Endothelial cell of umbilical vein (primary cell): ENCODE measurements around the gene STOM. TPM values are rescaled to one million over a fixed set of nuclear protein-coding genes. Genes with fewer than 3 reads are reported as not detected.
"Not testable (repeated sequence)": the region's sequence is repeated elsewhere in the genome, so short reads cannot be mapped to it uniquely, and the experiment has no call there.

Source experiments
- BruUV-seq: library from RNA; stranded (reverse); fragments of 400-500 nt; replicated peaks from 2 replicates; lab custom pipeline; 2021; lab: Mats Ljungman, UMichigan
- CTCF ChIA-PET: fragments of 300-600, 350-600 bp; sonication (Branson Sonifier 250); formaldehyde crosslinking; loops from one replicate; lab custom pipeline; 2021; ENCODE audit warnings: antibody characterized with exemption, inconsistent platforms; lab: Charles Lee
- POLR2A ChIA-PET: fragments of 300-600, 350-600 bp; sonication (Branson Sonifier 250); formaldehyde crosslinking; loops from one replicate; lab custom pipeline; 2021; ENCODE audit warnings: antibody characterized with exemption, inconsistent platforms; lab: Charles Lee
- DNase-seq: peaks from one replicate; pipeline ENCODE4 v3.0.0-alpha.2; 2011; ENCODE audit warnings: low read depth, low spot score
- FAIRE-seq: peaks from 2 replicates; lab custom pipeline; 2011; peaks lifted over from hg19 to GRCh38; lab: Jason Lieb, UNC
- H2AFZ ChIP-seq: 2 replicates; pipeline ENCODE4 v1.6.0; 2012; ENCODE audit warnings: low read depth, low read length, control low read depth, inconsistent platforms
- H3K27ac ChIP-seq: 2 replicates; pipeline ENCODE4 v1.5.1; 2011; ENCODE audit warnings: low read depth, mild to moderate bottlenecking, control low read depth, low read length, moderate library complexity; ENCODE audit not compliant: insufficient read depth
- H3K27me3 ChIP-seq, 2 experiments: 2 replicates each; pipeline versions ENCODE4 v1.6.0 to v1.6.1; 2011; ENCODE audit warnings: low read length in 2 of 2, mixed read lengths in 1 of 2; ENCODE audit not compliant: control insufficient read depth in 2 of 2, insufficient read depth in 2 of 2
- H3K36me3 ChIP-seq, 2 experiments: 2 replicates in 1 of 2; 3 replicates in 1 of 2; pipeline ENCODE4 v1.5.1; 2011; ENCODE audit warnings: low read length in 2 of 2, mild to moderate bottlenecking in 1 of 2, moderate library complexity in 1 of 2; ENCODE audit not compliant: control insufficient read depth in 2 of 2, insufficient read depth in 2 of 2; ENCODE audit errors: extremely low read depth in 1 of 2
- H3K4me1 ChIP-seq: 3 replicates; pipeline ENCODE4 v1.5.1; 2011; ENCODE audit warnings: mild to moderate bottlenecking, low read length; ENCODE audit not compliant: control insufficient read depth, insufficient read depth; ENCODE audit errors: extremely low read depth
- H3K4me2 ChIP-seq: 2 replicates; pipeline ENCODE4 v1.6.1; 2011; ENCODE audit warnings: low read length, control low read depth, mixed read lengths; ENCODE audit not compliant: insufficient read depth
- H3K4me3 ChIP-seq, 3 experiments: fragments of 200-600 bp in 1 of 3; sonication (generic), shearing (Covaris generic) in 1 of 3; replicated peaks in 1 of 3; 2 replicates each; pipeline ENCODE4 v1.5.1; 2011 to 2016; ENCODE audit warnings: control low read depth in 3 of 3, low read length in 3 of 3, mild to moderate bottlenecking in 2 of 3, inconsistent platforms in 1 of 3, low read depth in 1 of 3, moderate library complexity in 1 of 3; ENCODE audit not compliant: insufficient read depth in 1 of 3
- H3K79me2 ChIP-seq: 2 replicates; pipeline ENCODE4 v1.6.0; 2012; ENCODE audit warnings: low read length, inconsistent platforms; ENCODE audit not compliant: control insufficient read depth, insufficient read depth
- H3K9ac ChIP-seq: replicated peaks from 2 replicates; pipeline ENCODE3; 2011; ENCODE audit warnings: low read length, control low read depth; ENCODE audit not compliant: insufficient read depth; ENCODE audit errors: extremely low read depth
- H3K9me1 ChIP-seq: replicated peaks from 3 replicates; pipeline ENCODE4 v1.6.0; 2011; ENCODE audit warnings: mild to moderate bottlenecking, low read length; ENCODE audit not compliant: control insufficient read depth, insufficient read depth; ENCODE audit errors: extremely low read depth
- H3K9me3 ChIP-seq: replicated peaks from 2 replicates; pipeline ENCODE4 v1.5.1; 2012; ENCODE audit warnings: low read length, inconsistent platforms; ENCODE audit not compliant: control insufficient read depth, insufficient read depth
- H4K20me1 ChIP-seq: replicated peaks from 2 replicates; pipeline ENCODE3; 2011; ENCODE audit warnings: mild to moderate bottlenecking, low read length; ENCODE audit not compliant: control insufficient read depth, insufficient read depth; ENCODE audit errors: extremely low read depth
- EZH2 ChIP-seq: IDR thresholded peaks from 2 replicates; pipeline ENCODE4 v1.6.1; 2012; ENCODE audit warnings: borderline replicate concordance, low read depth, mild to moderate bottlenecking, moderate library complexity, low read length, inconsistent platforms; ENCODE audit not compliant: severe bottlenecking
- FOS ChIP-seq: IDR thresholded peaks from 2 replicates; pipeline ENCODE4 v1.6.1; 2011; ENCODE audit warnings: mild to moderate bottlenecking, low read length, moderate library complexity, borderline replicate concordance; ENCODE audit not compliant: insufficient read depth
- JUN ChIP-seq: IDR thresholded peaks from 2 replicates; pipeline ENCODE4 v1.6.1; 2011; ENCODE audit warnings: borderline replicate concordance, low read depth; ENCODE audit not compliant: insufficient read length, insufficient read depth
- MYC ChIP-seq: IDR thresholded peaks from one replicate; pipeline ENCODE4 v1.6.1; 2011; ENCODE audit warnings: mild to moderate bottlenecking, low read depth, low read length
- POLR2A ChIP-seq: IDR thresholded peaks from 2 replicates; pipeline ENCODE4 v1.6.1; 2012; ENCODE audit warnings: low read depth, mild to moderate bottlenecking, control low read depth, low read length
- POLR2AphosphoS5 ChIP-seq: IDR thresholded peaks from 2 replicates; pipeline ENCODE4 v1.6.1; 2012; ENCODE audit warnings: low read depth, mild to moderate bottlenecking, control low read depth, low read length, moderate library complexity; ENCODE audit not compliant: insufficient read depth
- dilution Hi-C: fragments of 300-500 bp; cut with MboI; formaldehyde crosslinking; loops from one replicate; pipeline ENCODE4 v1.15.0; 2019; ENCODE audit warnings: low sequenced_read_pairs; ENCODE audit not compliant: extremely low pct_ligation_motif_present
- intact Hi-C: fragments of 100-400 bp; cut with micrococcal nuclease; formaldehyde crosslinking; loops from one replicate; pipeline ENCODE4 v1.10.0; 2022
- polyA plus RNA-seq, 4 experiments: library from polyadenylated mRNA; depleted of rRNA in 3 of 4; stranded (reverse) in 3 of 4; unstranded in 1 of 4; fragments of >200 nt; gene quantifications; 2 replicates each; pipeline versions ENCODE4 v1.2.1 to v1.2.3, GENCODE V29; 2011 to 2012; ENCODE audit warnings: missing spikeins in 1 of 4
- total RNA-seq: library from RNA; stranded (reverse); gene quantifications from 2 replicates; pipeline ENCODE4 v1.2.3, GENCODE V29; 2021
- TF ChIP-seq, protein P1 (sequence below), 2 donors: IDR thresholded peaks; 1 replicate in 1 of 2; 2 replicates in 1 of 2; pipeline ENCODE4 v1.5.1; 2011; ENCODE audit warnings: low read length in 2 of 2, mild to moderate bottlenecking in 2 of 2, moderate library complexity in 2 of 2, control low read depth in 1 of 2, inconsistent platforms in 1 of 2, low read depth in 1 of 2; ENCODE audit not compliant: insufficient read depth in 1 of 2; ENCODE audit errors: extremely low read depth in 1 of 2

Gene STOM
- total and polyA plus RNA-seq, 2 donors (not counting 3 experiments of a cell fraction or from before 2014, with no cell fraction given), result 153 to 170 TPM

DNA sequence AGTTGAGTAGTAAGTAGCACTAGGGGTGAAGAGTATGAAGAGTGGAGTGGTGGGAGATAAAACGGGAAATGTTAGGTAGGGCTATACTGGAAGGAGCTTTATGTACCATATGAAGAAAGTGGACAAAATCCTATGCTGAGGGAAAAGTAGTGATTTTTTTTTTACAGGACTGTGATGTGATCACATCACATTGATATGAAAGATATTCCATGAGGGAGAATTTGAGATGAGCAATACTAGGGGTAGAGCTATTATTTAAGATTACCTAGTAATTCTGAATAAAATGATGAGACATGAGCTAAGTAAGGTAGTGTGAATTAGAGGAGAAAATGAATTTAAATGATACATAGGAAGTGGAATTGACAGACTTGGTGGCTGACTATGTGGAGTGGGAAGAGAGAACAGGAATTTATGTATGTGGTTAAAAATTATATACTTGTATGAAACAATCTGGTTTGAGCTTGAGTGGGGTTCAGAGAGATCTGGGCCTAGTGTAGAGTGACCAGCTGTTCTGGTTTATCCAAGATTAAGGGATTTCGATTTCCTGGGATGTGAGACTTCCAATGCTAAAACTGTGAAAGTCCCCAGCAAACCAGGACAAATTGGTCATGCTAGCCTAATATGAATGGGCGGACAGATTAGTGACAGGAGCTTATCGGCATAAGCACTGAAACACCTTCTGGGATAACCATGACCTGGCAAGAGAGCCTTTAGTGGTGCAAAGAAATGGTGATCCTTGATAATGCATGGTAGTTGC is 29.3 kb upstream of the STOM start:
- Histone ChIP-seq H3K4me1 (peaks cover 27% of the 10 kb centered on the region), H3K9me1 (no peaks in the 10 kb centered on the region), H4K20me1 (no peaks in the 10 kb centered on the region), H3K9me3 (no peaks in the 10 kb centered on the region), H3K9ac (peak overlapping the region; percentile 24), H3K27me3 (no peaks in the 10 kb centered on the region), H3K27ac (peak overlapping the region; percentile 62), H3K4me2 (no peak overlapping the region), H3K4me3 (no peak overlapping the region), H3K79me2 (no peaks in the 10 kb centered on the region), H2AFZ (no peak overlapping the region), H3K36me3 (no peaks in the 10 kb centered on the region)
- intact Hi-C loops, result loop anchor here (10.0 kb wide), 1 partner anchor 655 kb away; no protein-coding TSS in a partner anchor
- dilution Hi-C loops, result no loop called here
- no TSS peak for BruUV-seq
- TF ChIP-seq, protein P1, sequence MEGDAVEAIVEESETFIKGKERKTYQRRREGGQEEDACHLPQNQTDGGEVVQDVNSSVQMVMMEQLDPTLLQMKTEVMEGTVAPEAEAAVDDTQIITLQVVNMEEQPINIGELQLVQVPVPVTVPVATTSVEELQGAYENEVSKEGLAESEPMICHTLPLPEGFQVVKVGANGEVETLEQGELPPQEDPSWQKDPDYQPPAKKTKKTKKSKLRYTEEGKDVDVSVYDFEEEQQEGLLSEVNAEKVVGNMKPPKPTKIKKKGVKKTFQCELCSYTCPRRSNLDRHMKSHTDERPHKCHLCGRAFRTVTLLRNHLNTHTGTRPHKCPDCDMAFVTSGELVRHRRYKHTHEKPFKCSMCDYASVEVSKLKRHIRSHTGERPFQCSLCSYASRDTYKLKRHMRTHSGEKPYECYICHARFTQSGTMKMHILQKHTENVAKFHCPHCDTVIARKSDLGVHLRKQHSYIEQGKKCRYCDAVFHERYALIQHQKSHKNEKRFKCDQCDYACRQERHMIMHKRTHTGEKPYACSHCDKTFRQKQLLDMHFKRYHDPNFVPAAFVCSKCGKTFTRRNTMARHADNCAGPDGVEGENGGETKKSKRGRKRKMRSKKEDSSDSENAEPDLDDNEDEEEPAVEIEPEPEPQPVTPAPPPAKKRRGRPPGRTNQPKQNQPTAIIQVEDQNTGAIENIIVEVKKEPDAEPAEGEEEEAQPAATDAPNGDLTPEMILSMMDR (IDR thresholded peaks at IDR 0.05; ENCODE audit: extremely low read depth in 1 of 2, insufficient read depth in 1 of 2, low read depth in 1 of 2, low read length in 2 of 2), result no peak
- TF ChIP-seq POLR2AphosphoS5, result no peak
- DNase-seq, result no peak
- POLR2A ChIA-PET, result no interaction called here
- CTCF ChIA-PET, result interaction anchor here (0.6 to 8.2 kb wide), 23 partner anchors 17 to 418 kb away, joined by 3 to 211 read pairs (median 5); no protein-coding TSS in a partner anchor
- FAIRE-seq, result no peak

DNA sequence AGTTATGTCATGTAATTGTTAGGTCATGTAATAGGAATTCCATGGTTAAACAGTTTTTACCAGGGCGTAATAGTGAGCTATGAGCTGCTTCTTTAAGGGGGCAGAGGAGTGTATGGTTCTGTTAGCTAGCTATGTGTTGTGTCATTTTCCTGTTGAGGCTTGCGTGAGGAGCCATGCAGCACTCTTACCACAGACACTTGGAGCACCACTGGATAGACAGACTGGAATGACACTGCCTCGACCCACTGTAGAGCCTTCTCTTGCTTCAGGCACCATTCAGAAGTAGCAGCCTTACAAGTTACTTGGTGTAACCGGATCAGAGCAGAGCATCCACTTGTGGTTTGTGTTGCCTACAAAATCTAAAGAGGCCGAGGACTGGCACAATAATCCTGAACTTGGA is 28.3 kb upstream of the STOM start:
- no peak for TF ChIP-seq POLR2A
- TF ChIP-seq MYC, result no peak
- TF ChIP-seq POLR2AphosphoS5, result peak; percentile 39
- no peak for TF ChIP-seq EZH2
- TF ChIP-seq JUN, result peak; percentile 55
- peak; percentile 63 for TF ChIP-seq FOS
- Histone ChIP-seq H3K4me1 (peaks cover 36% of the 10 kb centered on the region), H3K36me3 (no peaks in the 10 kb centered on the region), H3K27ac (peak overlapping the region; percentile 62), H3K4me2 (peak overlapping the region; percentile 6), H3K79me2 (no peaks in the 10 kb centered on the region), H3K9me3 (no peaks in the 10 kb centered on the region), H4K20me1 (no peaks in the 10 kb centered on the region), H3K4me3 (no peak overlapping the region), H3K9me1 (no peaks in the 10 kb centered on the region), H3K9ac (peak overlapping the region; percentile 24), H2AFZ (peak overlapping the region; percentile 62), H3K27me3 (no peaks in the 10 kb centered on the region)
- dilution Hi-C loops (no loop called here), intact Hi-C loops (loop anchor here (10.0 kb wide), 1 partner anchor 654 kb away; no protein-coding TSS in a partner anchor)
- peak; percentile 60 for DNase-seq
- CTCF ChIA-PET, result interaction anchor here (0.7 to 8.2 kb wide), 10 partner anchors 11 to 185 kb away, joined by 3 to 211 read pairs (median 8); no protein-coding TSS in a partner anchor
- POLR2A ChIA-PET, result interaction anchor here (0.6 kb wide), 1 partner anchor 95 kb away, joined by 3 read pairs; no protein-coding TSS in a partner anchor
- peak; percentile 67 for FAIRE-seq
- BruUV-seq, result no TSS peak

DNA sequence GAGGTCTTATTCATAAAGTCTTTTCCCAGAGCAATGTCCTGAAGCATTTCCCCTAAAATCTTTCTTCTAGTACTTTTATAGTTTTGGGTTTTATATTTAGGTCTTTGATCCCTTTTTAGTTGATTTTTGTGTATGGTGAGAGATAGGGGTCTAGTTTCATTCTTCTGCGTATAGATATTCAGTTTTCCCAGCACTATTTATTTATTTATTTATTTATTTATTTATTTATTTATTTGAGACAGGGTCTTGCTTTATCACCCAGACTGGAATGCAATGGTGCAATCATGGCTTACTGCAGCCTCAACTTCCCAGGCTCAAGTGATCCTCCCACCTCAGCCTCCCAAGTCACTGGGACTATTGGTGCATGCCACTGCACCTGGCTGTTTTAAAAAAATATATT is 27.2 kb upstream of the STOM start:
- H4K20me1 ChIP-seq, DNase-seq, dilution Hi-C loops, H3K9me1 ChIP-seq, H3K27ac ChIP-seq, H3K79me2 ChIP-seq, H3K27me3 ChIP-seq, POLR2A ChIA-PET, H3K9me3 ChIP-seq, H3K9ac ChIP-seq, H3K36me3 ChIP-seq, H3K4me3 ChIP-seq, H2AFZ ChIP-seq, H3K4me2 ChIP-seq, FAIRE-seq, BruUV-seq: not testable (repeated sequence)
- intact Hi-C loops, result loop anchor here (10.0 kb wide), 1 partner anchor 652 kb away; no protein-coding TSS in a partner anchor
- peaks cover 38% of the 10 kb centered on the region for H3K4me1 ChIP-seq
- CTCF ChIA-PET, result interaction anchor here (1.3 to 8.2 kb wide), 4 partner anchors 20 to 184 kb away, joined by 5 to 211 read pairs (median 64); no protein-coding TSS in a partner anchor
